ENCODE results near the gene RNF166.

RNF166 gene

GRCh38 chr16:88691129-88691813 lies 14.9 kb downstream of the RNF166 start:
- DNase-seq, result no peak

- DNase-seq, result no peak
Measured at GRCh38 chr16:88690341-88691128, 15.7 kb downstream of the RNF166 start.

DNA sequence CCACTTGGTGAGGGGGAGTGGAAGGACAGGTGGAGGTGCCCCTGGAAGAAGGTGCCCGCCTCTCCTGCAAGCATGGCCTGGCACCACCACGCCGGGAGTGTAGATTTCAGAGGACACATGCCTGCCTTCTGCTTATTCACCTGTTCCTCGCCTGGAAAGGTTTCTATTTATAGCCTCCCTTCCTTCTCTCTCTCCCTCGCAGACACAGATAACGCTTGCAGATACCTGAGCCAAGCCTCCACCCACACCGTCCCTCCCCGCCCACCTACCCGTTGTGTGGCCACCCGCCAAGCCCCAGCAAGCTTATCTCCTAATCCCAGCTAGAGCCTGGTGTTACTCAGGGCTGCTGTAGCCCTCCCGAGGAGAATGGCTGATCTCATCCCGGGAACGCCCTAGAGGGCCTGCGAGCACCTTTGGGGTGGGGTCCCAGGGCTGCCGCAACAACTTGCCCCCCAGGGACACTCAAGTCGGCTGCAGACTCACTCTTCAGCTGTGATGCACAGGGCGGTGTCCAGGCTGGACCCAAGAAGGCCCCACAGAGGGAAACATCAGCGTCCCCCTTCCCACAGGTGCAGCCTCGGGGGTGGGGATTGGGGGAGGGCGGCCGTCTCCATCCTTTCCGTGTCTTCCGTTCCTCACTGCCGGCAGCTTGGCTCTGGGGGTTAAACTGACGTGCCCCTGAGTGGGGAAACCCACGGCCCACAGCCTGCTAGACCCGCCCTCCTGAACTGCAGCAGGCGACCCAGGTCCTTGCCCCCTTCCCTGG lies 18.0 kb downstream of the RNF166 start:
- DNase-seq, result peak; percentile 86

DNA sequence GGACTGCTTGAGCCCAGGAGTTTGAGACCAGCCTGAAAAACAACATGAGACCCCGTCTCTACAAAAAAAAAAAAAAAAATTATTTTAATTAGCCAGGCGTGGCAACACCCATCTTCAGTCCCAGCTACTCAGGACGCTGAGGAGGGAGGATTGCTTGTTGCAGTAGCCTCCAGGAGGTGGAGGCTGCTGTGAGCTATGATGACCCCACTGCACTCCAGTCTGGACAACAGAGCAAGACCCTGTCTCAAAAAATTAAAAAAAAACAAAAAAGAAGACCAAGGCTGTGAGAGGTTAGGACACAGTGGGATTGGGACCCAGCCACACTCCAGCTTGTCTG lies 18.6 kb downstream of the RNF166 start:
- DNase-seq, result no peak

GRCh38 chr16:88687254-88687576 lies 19.0 kb downstream of the RNF166 start:
- DNase-seq, result peak; percentile 25

GRCh38 chr16:88686439-88687253 lies 19.6 kb downstream of the RNF166 start, which contains the start of gene SNAI3:
SNAI3 (minus strand) TSS chr16:88686507; CDS start chr16:88686406, 101 bp downstream.
- peak; percentile 92 for DNase-seq

DNA sequence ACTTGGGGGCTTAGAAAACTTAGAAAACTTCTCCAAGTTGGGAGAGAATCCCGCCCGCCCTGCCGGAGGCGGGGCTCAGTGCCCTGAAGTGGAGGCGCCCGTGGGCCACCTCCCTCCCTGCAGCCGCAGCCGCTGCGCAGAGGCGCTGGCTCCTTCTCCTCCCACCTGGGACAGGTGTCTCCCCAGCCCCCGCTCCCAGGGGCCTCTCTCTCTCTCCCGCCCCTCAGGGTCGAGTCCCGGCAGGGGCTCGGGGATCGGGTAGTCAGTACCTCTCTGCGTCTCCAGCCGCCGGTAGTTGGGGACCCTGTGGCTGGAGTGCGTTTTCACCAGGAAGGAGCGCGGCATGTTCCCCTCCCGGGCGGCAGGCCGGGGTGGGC lies 20.2 kb downstream of the RNF166 start:
- peak; percentile 84 for DNase-seq

DNA sequence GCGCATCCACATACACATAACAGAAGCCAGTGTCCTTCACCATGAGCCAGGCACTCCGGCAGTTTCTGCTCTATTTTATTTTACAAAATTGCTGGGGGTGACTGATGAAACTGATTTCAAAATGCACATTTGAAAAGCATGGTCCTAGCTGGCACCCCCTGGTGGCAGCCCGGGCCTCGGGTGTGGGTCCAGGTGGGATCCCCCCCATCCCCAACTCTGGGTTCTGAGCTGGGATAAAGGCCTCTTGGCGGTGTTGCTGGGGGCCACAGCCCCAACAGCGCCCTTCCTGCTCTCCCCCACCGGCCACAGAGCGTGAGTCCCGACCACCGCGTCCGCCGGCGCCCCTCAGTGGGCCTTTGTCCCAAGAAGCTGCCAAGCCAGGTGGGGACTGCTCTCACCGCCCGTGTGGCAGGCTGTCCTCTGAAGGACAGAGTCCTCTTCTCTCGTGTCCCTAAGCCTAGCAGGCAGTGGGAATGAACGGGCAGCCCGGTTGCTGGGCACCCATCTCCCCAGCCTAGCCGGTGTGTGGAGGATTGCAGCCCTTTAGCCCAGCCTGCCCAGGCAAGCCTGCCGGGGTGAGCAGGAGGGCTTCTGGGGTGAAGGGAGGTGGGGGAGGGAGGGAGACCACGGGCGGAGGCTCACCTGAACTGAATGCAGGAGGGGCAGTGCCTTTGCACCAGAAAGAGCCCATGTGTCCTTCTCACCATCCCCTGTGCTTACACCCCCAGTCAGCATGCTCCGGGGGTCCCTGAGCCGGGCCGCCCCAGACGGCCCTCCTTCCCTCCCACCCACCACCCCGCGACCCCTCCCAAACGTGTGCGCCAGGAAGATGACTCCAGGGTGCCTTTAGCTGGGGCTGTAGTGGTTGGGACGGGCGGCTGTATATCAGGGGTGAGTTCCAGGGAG lies 20.8 kb downstream of the RNF166 start:
- peak; percentile 60 for DNase-seq

DNA sequence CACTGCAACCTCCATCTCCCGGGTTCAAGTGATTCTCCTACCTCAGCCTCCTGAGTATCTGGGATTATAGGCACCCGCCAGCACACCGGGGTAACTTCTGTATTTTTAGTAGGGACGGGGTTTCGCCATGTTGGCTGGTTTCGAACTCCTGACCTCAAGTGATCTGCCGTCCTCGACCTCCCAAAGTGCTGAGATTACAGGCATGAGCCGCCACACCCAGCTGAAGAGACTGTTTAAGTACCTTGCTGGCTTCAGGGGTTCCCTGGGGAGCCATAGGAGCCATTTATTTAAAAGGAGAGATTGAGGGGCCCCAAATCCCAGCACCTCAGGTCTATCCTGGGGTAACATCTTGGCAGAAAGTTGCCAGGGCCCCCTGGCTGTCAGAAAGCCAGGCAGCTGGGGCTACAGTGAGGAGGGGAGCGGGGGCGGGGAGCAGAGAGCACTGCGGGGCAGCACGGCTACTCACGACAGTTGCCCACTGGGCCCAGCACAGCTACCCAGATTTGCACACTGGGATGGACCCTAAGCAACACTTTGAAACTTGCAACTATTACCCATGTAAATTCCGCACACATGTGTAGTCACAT lies 21.5 kb downstream of the RNF166 start:
- DNase-seq, result no peak

GRCh38 chr16:88681709-88682451 lies 24.3 kb downstream of the RNF166 start:
- peak; percentile 19 for DNase-seq

- peak; percentile 86 for DNase-seq
Measured at GRCh38 chr16:88681084-88681680, 25.0 kb downstream of the RNF166 start.

GRCh38 chr16:88680554-88681083 lies 25.6 kb downstream of the RNF166 start:
- no peak for DNase-seq

DNA sequence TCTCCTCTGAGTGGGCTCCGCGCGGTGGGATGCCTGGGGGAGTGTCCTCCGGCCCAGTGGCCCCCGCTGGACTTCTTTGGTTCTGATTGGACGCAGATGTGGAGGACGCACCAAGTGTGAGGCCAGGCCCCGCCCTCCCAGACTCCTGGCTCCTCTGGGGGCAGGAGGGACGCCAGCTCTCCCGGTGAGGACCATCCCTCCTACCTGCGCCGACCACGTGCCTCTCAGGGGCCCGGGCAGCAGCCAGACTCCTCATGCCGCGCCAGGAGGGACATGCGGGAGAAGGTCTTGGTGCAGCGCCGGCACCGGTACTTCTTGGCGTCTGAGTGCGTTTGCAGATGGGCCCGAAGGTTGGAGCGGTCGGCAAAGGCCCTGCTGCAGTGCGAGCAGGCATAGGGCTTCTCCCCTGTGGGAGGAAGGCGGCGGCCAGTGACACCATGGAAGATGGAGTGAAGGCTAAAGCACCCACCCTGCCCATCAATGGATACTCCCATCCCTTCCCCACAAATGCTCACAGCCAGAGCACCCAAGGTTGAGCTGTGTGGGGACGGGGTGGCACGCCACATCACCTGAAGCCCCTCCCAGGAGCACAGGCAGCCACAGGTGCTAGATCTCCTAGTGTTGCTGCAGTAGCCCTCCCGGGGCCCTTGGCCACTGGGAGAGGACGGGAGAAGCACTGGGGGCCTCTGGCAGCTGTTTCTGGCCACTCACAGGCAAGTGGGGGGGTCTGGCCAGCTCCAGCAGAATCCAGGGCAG lies 27.8 kb downstream of the RNF166 start:
- no peak for DNase-seq

- no peak for DNase-seq
Measured at GRCh38 chr16:88677721-88678120, 28.5 kb downstream of the RNF166 start.

DNA sequence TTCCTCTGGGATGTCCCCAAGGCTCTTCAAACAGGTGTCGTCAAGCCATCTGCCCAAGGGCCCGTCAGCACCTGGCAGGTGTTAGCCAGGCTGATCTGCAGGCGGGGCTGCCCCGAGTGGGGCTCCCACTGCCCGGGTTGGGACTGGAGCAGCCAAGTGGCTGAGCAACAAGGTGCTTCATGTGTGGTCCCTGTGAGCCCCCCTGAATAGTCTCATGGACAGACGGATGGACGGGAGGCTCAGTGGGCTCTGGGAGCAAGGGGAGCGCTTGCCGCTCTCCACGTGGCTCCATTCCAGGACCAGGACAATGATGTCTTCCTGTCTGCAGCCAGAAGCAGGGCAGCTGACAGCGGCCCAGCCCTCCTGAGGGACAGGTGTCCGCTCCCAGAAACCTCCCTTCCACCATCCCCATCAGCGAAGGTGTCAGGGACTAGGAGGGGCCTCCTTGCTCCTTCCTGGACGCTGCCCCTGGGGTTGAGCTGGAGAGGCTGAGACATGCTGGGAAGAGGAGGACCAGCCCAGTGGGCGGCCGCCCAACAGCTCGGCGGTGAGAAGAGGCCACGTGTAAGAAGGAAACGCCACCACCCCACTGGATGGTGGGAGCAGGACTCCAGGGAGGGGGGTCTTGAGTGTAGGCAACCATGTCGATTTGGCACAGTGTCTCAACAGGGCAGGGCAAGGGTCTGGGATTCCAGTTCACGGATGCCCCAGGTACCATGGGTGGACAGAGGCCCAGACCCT lies 29.5 kb downstream of the RNF166 start:
- DNase-seq, result no peak

DNA sequence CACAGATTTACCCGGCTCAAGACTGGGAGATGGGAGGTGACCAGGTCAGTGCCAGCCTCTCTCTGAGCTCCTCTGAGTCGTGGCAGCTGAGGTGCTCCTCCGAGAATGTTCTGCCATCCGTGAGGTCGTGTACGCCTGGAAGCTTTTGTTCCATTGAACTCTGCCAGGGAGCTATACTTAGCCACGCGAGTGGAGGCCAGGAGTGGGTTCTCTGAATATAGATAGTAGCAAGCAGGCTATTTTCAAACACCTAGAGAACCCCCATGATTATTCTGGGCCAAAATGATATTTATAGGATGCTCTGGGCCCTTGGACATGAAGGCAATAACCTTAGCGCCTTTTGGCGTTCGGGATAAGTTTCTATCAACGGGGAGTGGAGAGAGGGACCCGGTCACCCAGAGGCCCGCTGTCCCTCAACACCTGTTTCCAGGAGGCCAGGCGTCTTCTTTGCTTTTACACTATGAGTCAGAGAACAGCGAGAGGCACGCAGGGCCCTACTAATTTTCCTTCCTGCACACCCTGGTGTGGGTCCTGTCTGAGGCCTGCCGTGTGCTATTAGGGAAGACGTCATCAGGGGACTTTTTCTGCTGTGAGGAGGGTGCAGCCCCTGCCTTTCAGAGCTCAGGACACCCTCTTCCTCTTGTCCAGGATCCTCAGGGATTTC lies 32.4 kb downstream of the RNF166 start:
- no peak for DNase-seq

DNA sequence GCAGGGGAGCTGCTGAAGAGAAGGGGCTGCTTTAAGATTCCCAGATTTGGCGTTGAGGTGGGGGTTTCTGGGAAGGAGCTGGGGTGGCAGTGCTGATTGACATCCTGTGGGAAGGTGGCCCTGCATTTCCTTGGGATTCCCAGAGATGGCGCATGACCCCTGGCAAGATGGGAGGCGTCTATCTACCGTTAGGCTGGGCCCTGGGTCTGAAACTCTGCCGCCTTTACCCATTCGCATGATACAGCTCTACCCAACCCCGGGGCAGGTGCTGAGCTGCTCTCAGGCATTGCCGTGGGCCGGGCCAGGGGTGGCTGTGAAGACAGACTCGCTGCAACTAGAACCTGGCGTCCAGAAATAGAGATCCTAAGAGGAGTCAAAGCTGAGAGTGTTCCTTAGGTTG lies 33.4 kb downstream of the RNF166 start:
- peak; percentile 52 for DNase-seq

GRCh38 chr16:88671806-88672205 lies 34.4 kb downstream of the RNF166 start:
- DNase-seq, result no peak

Measured in DMS53 (cell line).